Esophagus squamous epithelium (tissue), 5 donors: ENCODE data around the gene OGN. TPM values are rescaled to one million over a fixed set of nuclear protein-coding genes. Genes with fewer than 3 reads are reported as not detected.

Source experiments
- DNase-seq: peaks from one replicate; lab custom pipeline; 2025; lab: John Stamatoyannopoulos, UW
- H3K27ac ChIP-seq, 4 donors: fragments of 200-600 bp; sonication (generic); one replicate each; pipeline ENCODE4 v1.5.1; 2016 to 2019; ENCODE audit warnings: mild to moderate bottlenecking in 1 of 4
- H3K27me3 ChIP-seq, 4 donors: fragments of 200-600 bp; sonication (generic); 1 replicate in 3 of 4; 2 replicates in 1 of 4; pipeline versions ENCODE4 v1.5.1 to v1.6.0; 2017 to 2021; ENCODE audit warnings: antibody characterized with exemption in 1 of 4
- H3K36me3 ChIP-seq, 3 donors: fragments of 200-600 bp; sonication (generic); one replicate each; pipeline ENCODE4 v1.5.1; 2016 to 2019
- H3K4me1 ChIP-seq, 3 donors: fragments of 200-600 bp; sonication (generic); one replicate each; pipeline ENCODE4 v1.5.1; 2017 to 2019
- H3K4me3 ChIP-seq, 4 donors: fragments of 200-600 bp; sonication (generic); 1 replicate in 3 of 4; 2 replicates in 1 of 4; pipeline ENCODE4 v1.5.1; 2016 to 2019; ENCODE audit warnings: mild to moderate bottlenecking in 2 of 4, moderate library complexity in 1 of 4
- H3K9me3 ChIP-seq, 3 donors: fragments of 200-600 bp; sonication (generic); one replicate each; pipeline ENCODE4 v1.5.1; 2016 to 2019
- POLR2A ChIP-seq, 4 donors: fragments of 450-650 bp; IDR thresholded peaks; one replicate each; pipeline ENCODE4 v1.6.1; 2017; ENCODE audit warnings: antibody characterized with exemption in 4 of 4, mild to moderate bottlenecking in 4 of 4, moderate library complexity in 3 of 4
- WGBS, 2 donors: methylation state at CpG; one replicate each; pipeline ENCODE4 v1.1.5; 2018; 5-methylcytosine and 5-hydroxymethylcytosine counted together
- intact Hi-C: fragments of 100-400 bp; cut with DNase I; formaldehyde crosslinking; loops from one replicate; pipeline ENCODE4 v1.15.0; 2022
- total RNA-seq, 4 donors: library from RNA; depleted of rRNA; stranded (reverse); fragments of >200 nt; gene quantifications; one replicate each; pipeline ENCODE4 v1.1.0, GENCODE V29; 2016
- TF ChIP-seq, protein P1 (sequence below), 6 experiments: fragments of 450-650 bp in 4 of 6; fragments of 200-600 bp in 2 of 6; sonication (generic) in 2 of 6; IDR thresholded peaks; one replicate each; pipeline ENCODE4 v1.5.1; 2016 to 2019; ENCODE audit warnings: antibody characterized with exemption in 6 of 6, mild to moderate bottlenecking in 4 of 6, moderate library complexity in 4 of 6
- donor health status: DM: yes; HTN: yes; CAD: no.

The OGN gene
- total RNA-seq, 4 donors from 2014 or later = 0.76 to 23.3 (median 3.1) TPM

DNA sequence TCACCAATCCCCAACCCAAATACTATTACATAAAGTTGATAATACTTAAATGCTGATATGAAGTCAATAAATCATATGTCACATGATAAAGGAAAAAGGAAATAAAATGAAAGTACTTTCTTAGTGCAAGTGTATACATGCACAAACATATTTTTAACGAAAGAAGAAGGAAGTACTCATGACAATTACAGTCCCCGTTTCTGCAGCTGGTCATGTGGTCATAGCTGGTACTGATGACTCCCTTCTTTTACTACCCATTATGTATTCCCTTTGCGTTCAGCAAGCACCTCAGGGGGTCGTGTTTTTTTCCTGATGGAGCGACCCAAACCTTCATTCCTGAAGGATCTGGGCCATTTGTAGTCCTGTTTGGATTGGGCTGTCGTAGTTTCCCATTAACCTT lies 51.3 kb downstream of the OGN start:
- peaks cover 0 to 14% (median 7%) of the 10 kb centered on the region in 3 donors for H3K9me3 ChIP-seq
- intact Hi-C loops = no loop called here
- H3K27me3 ChIP-seq = no peaks in the 10 kb centered on the region
- H3K36me3 ChIP-seq = no peaks in the 10 kb centered on the region
- TF ChIP-seq POLR2A (IDR thresholded peaks at IDR 0.05) = no peak
- TF ChIP-seq, protein P1, sequence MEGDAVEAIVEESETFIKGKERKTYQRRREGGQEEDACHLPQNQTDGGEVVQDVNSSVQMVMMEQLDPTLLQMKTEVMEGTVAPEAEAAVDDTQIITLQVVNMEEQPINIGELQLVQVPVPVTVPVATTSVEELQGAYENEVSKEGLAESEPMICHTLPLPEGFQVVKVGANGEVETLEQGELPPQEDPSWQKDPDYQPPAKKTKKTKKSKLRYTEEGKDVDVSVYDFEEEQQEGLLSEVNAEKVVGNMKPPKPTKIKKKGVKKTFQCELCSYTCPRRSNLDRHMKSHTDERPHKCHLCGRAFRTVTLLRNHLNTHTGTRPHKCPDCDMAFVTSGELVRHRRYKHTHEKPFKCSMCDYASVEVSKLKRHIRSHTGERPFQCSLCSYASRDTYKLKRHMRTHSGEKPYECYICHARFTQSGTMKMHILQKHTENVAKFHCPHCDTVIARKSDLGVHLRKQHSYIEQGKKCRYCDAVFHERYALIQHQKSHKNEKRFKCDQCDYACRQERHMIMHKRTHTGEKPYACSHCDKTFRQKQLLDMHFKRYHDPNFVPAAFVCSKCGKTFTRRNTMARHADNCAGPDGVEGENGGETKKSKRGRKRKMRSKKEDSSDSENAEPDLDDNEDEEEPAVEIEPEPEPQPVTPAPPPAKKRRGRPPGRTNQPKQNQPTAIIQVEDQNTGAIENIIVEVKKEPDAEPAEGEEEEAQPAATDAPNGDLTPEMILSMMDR (IDR thresholded peaks at IDR 0.05) = no peak
- 64% methylated on average over 6 of the region's 6 CpGs for WGBS, 2 donors
- H3K4me1 ChIP-seq = peaks cover 0 to 18% (median 0%) of the 10 kb centered on the region in 3 donors
- no peak overlapping the region for H3K27ac ChIP-seq
- H3K4me3 ChIP-seq = no peak overlapping the region
- DNase-seq = no peak

GRCh38 chr9:92350740-92351133 lies 53.6 kb downstream of the OGN start:
- peaks cover 0 to 8% (median 0%) of the 10 kb centered on the region in 3 donors for H3K9me3 ChIP-seq
- no peaks in the 10 kb centered on the region for H3K27me3 ChIP-seq
- H3K4me3 ChIP-seq = no peak overlapping the region
- H3K36me3 ChIP-seq = no peaks in the 10 kb centered on the region
- TF ChIP-seq POLR2A (IDR thresholded peaks at IDR 0.05) = no peak
- TF ChIP-seq, protein P1 (IDR thresholded peaks at IDR 0.05) = no peak
- peaks cover 0 to 18% (median 0%) of the 10 kb centered on the region in 3 donors for H3K4me1 ChIP-seq
- intact Hi-C loops = no loop called here
- DNase-seq = no peak
- peak overlapping the region in 3 of 4 donors; percentile 19 to 63 (median 62) for H3K27ac ChIP-seq

- TF ChIP-seq, protein P1 (IDR thresholded peaks at IDR 0.05) = no peak
- no peak for TF ChIP-seq POLR2A (IDR thresholded peaks at IDR 0.05)
- H3K9me3 ChIP-seq = peaks cover 0 to 4% (median 0%) of the 10 kb centered on the region in 3 donors
- peaks cover 0 to 18% (median 0%) of the 10 kb centered on the region in 3 donors for H3K4me1 ChIP-seq
- no peak for DNase-seq
- no peak overlapping the region for H3K4me3 ChIP-seq
- intact Hi-C loops = no loop called here
- WGBS, 2 donors = 48 to 79% methylated on average over 7 of the region's 7 CpGs
- peak overlapping the region in 3 of 4 donors; percentile 19 to 63 (median 62) for H3K27ac ChIP-seq
- H3K27me3 ChIP-seq = no peaks in the 10 kb centered on the region
- H3K36me3 ChIP-seq = no peaks in the 10 kb centered on the region
Observed at GRCh38 chr9:92349771-92350739, 54.3 kb downstream of the OGN start.

DNA sequence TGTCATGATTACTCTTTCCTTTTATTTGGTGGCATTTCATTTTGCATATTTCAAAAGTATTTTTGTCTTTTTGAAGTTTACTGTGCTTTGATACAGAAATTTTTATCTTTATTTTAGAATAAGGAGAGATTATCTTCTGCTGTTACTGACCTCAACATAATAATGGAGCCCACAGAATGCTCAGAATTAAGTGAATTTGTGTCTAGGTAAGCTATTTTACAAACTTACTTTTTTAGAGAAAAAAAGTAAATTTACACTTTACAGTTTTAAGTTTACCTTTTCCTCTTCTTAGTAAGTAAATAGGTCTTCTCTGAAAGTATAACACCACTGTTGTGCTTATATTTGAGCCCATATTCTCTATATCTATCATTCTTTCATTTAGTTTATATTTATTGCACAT lies 58.8 kb downstream of the OGN start:
- TF ChIP-seq, protein P1 (IDR thresholded peaks at IDR 0.05) = no peak
- no peak for TF ChIP-seq POLR2A (IDR thresholded peaks at IDR 0.05)
- Histone ChIP-seq H3K27ac (no peak overlapping the region), H3K9me3 (peaks cover 0 to 6% (median 4%) of the 10 kb centered on the region in 3 donors), H3K27me3 (no peaks in the 10 kb centered on the region), H3K4me1 (peaks cover 0 to 3% (median 0%) of the 10 kb centered on the region in 3 donors), H3K36me3 (peaks cover 0 to 5% (median 0%) of the 10 kb centered on the region in 3 donors), H3K4me3 (no peak overlapping the region)
- no peak for DNase-seq
- intact Hi-C loops = no loop called here
